Activated naive CD8-positive, alpha-beta T cell treated with anti-CD3 and anti-CD28 coated beads, Interleukin-2, amount 50 U/mL, for 16 hours (primary cell): ENCODE data around the gene BCOR.

ENCODE experiments used
- DNase-seq: peaks from one replicate; pipeline ENCODE4 v3.0.0-alpha.2; 2020; ENCODE audit warnings: low read depth, low spot score

The BCOR gene

GRCh38 chrX:40098264-40099054 lies 701 bp upstream of the BCOR start:
- no peak for DNase-seq

- DNase-seq, result no peak
Measured at GRCh38 chrX:40097141-40097503, 636 bp downstream of the BCOR start.

GRCh38 chrX:40096395-40097091 lies 1.2 kb downstream of the BCOR start:
- DNase-seq, result peak; percentile 38

GRCh38 chrX:40095583-40096394 lies 2.0 kb downstream of the BCOR start:
- DNase-seq, result no peak

- no peak for DNase-seq
Measured at GRCh38 chrX:40094900-40095582, 2.7 kb downstream of the BCOR start.

- no peak for DNase-seq
Measured at GRCh38 chrX:40094041-40094899, 3.5 kb downstream of the BCOR start.

- DNase-seq, result no peak
Measured at GRCh38 chrX:40093586-40093985, 4.2 kb downstream of the BCOR start.

- DNase-seq, result no peak
Measured at GRCh38 chrX:40092808-40093435, 4.8 kb downstream of the BCOR start.

- no peak for DNase-seq
Measured at GRCh38 chrX:40091691-40092421, 5.9 kb downstream of the BCOR start.

GRCh38 chrX:40090961-40091360 lies 6.8 kb downstream of the BCOR start:
- DNase-seq, result no peak

- DNase-seq, result no peak
Measured at GRCh38 chrX:40090050-40090804, 7.5 kb downstream of the BCOR start.

GRCh38 chrX:40088803-40089540 lies 8.8 kb downstream of the BCOR start:
- DNase-seq, result no peak

GRCh38 chrX:40088299-40088625 lies 9.5 kb downstream of the BCOR start:
- DNase-seq, result no peak

- DNase-seq, result no peak
Measured at GRCh38 chrX:40087425-40088298, 10.1 kb downstream of the BCOR start.

- DNase-seq, result no peak
Measured at GRCh38 chrX:40086569-40087335, 11.0 kb downstream of the BCOR start.

- DNase-seq, result no peak
Measured at GRCh38 chrX:40085714-40086113, 12.0 kb downstream of the BCOR start.

- no peak for DNase-seq
Measured at GRCh38 chrX:40085102-40085551, 12.6 kb downstream of the BCOR start.
